Measurements from ENCODE around the gene GLIS1.

Gene GLIS1

GRCh38 chr1:53477651-53478501 lies 261.1 kb downstream of the GLIS1 start:
- peak; percentile 54 for DNase-seq

GRCh38 chr1:53476579-53476978 lies 262.4 kb downstream of the GLIS1 start:
- DNase-seq = no peak

- no peak for DNase-seq
Measured at GRCh38 chr1:53475664-53476063, 263.3 kb downstream of the GLIS1 start.

- DNase-seq = no peak
Measured at GRCh38 chr1:53473463-53473862, 265.5 kb downstream of the GLIS1 start.

- DNase-seq = no peak
Measured at GRCh38 chr1:53471000-53471399, 268.0 kb downstream of the GLIS1 start.

- DNase-seq = no peak
Measured at GRCh38 chr1:53470584-53470983, 268.4 kb downstream of the GLIS1 start.

- DNase-seq = peak; percentile 93
Measured at GRCh38 chr1:53470155-53470554, 268.8 kb downstream of the GLIS1 start.

GRCh38 chr1:53469373-53469772 lies 269.6 kb downstream of the GLIS1 start:
- DNase-seq = no peak

- DNase-seq = no peak
Measured at GRCh38 chr1:53468374-53468773, 270.6 kb downstream of the GLIS1 start.

- DNase-seq = no peak
Measured at GRCh38 chr1:53467391-53467790, 271.6 kb downstream of the GLIS1 start.

- no peak for DNase-seq
Measured at GRCh38 chr1:53465023-53465957, 273.7 kb downstream of the GLIS1 start.

GRCh38 chr1:53463961-53464899 lies 274.7 kb downstream of the GLIS1 start:
- DNase-seq = no peak

GRCh38 chr1:53462769-53463501 lies 276.0 kb downstream of the GLIS1 start:
- DNase-seq = no peak

- no peak for DNase-seq
Measured at GRCh38 chr1:53462193-53462592, 276.8 kb downstream of the GLIS1 start.

GRCh38 chr1:53461323-53462044 lies 277.5 kb downstream of the GLIS1 start:
- no peak for DNase-seq

- DNase-seq = no peak
Measured at GRCh38 chr1:53460666-53461322, 278.2 kb downstream of the GLIS1 start.

- DNase-seq = no peak
Measured at GRCh38 chr1:53460211-53460634, 278.7 kb downstream of the GLIS1 start.

GRCh38 chr1:53459321-53460175 lies 279.4 kb downstream of the GLIS1 start, which contains the start of gene DMRTB1:
Gene DMRTB1 (plus strand): TSS chr1:53459399. CDS start chr1:53459454, 55 bp downstream.
- DNase-seq = no peak

GRCh38 chr1:53458634-53459033 lies 280.3 kb downstream of the GLIS1 start:
- no peak for DNase-seq

Data from eye (tissue), 1 donor.